H1 (cell line): ENCODE results near the gene GALNT1. TPM values are rescaled to one million over a fixed set of nuclear protein-coding genes. Genes with fewer than 3 reads are reported as not detected.

Experiments used
- CTCF ChIA-PET: fragments of 300-600 bp; sonication (Branson Sonifier 250); formaldehyde crosslinking; loops from one replicate; lab custom pipeline; 2021; ENCODE audit not compliant: partially characterized antibody; lab: Charles Lee
- POLR2A ChIA-PET: fragments of 300-600 bp; sonication (Branson Sonifier 250); formaldehyde crosslinking; loops from one replicate; lab custom pipeline; 2021; ENCODE audit warnings: inconsistent platforms; ENCODE audit not compliant: partially characterized antibody; lab: Charles Lee
- DNase-seq, 2 experiments: peaks; one replicate each; pipeline versions ENCODE4 v3.0.0 to v3.0.0-alpha.2; 2010 to 2022; ENCODE audit warnings: low spot score in 2 of 2, low read depth in 1 of 2, mixed read lengths in 1 of 2
- FAIRE-seq: peaks from 2 replicates; lab custom pipeline; 2011; peaks lifted over from hg19 to GRCh38; lab: Jason Lieb, UNC
- H2AFZ ChIP-seq: 2 replicates; pipeline ENCODE4 v1.8.1; 2012; ENCODE audit warnings: low read length, inconsistent platforms
- H2AK5ac ChIP-seq: 2 replicates; pipeline ENCODE4 v1.6.1; 2013; ENCODE audit warnings: low read depth, low read length
- H2BK120ac ChIP-seq: replicated peaks from 2 replicates; pipeline ENCODE3; 2013; ENCODE audit warnings: low read depth, low read length, inconsistent platforms
- H2BK12ac ChIP-seq: 2 replicates; pipeline ENCODE4 v1.6.1; 2013; ENCODE audit warnings: low read depth, low read length
- H2BK15ac ChIP-seq: 2 replicates; pipeline ENCODE4 v1.6.1; 2013; ENCODE audit warnings: low read length
- H2BK20ac ChIP-seq: 2 replicates; pipeline ENCODE4 v1.6.1; 2013; ENCODE audit warnings: low read length
- H2BK5ac ChIP-seq: 2 replicates; pipeline ENCODE4 v1.6.1; 2013; ENCODE audit warnings: low read depth, low read length
- H3K14ac ChIP-seq: 2 replicates; pipeline ENCODE4 v1.6.1; 2013; ENCODE audit warnings: inconsistent platforms; ENCODE audit not compliant: insufficient read length
- H3K18ac ChIP-seq: 2 replicates; pipeline ENCODE4 v1.6.1; 2013; ENCODE audit warnings: low read length; ENCODE audit errors: extremely low read depth
- H3K23ac ChIP-seq: 2 replicates; pipeline ENCODE4 v1.6.1; 2013; ENCODE audit warnings: inconsistent platforms; ENCODE audit not compliant: insufficient read length
- H3K23me2 ChIP-seq: 2 replicates; pipeline ENCODE4 v1.6.1; 2013; ENCODE audit warnings: low read depth, low read length
- H3K27ac ChIP-seq: 2 replicates; pipeline ENCODE4 v1.6.1; 2011; ENCODE audit warnings: low read depth, low read length, inconsistent platforms
- H3K27me3 ChIP-seq, 4 experiments: replicated peaks in 1 of 4; 1 replicate in 1 of 4; 2 replicates in 3 of 4; pipeline versions ENCODE4 v1.6.1 to v1.8.1; 2011 to 2013; ENCODE audit warnings: low read length in 3 of 4, mild to moderate bottlenecking in 3 of 4, inconsistent platforms in 2 of 4, mixed read lengths in 2 of 4, moderate library complexity in 1 of 4; ENCODE audit not compliant: control insufficient read depth in 3 of 4, insufficient read depth in 3 of 4; ENCODE audit errors: extremely low read depth in 1 of 4
- H3K36me3 ChIP-seq, 4 experiments: 2 replicates each; pipeline versions ENCODE4 v1.6.1 to v1.8.1; 2011 to 2013; ENCODE audit warnings: mild to moderate bottlenecking in 4 of 4, low read length in 3 of 4, moderate library complexity in 2 of 4, control low read depth in 1 of 4, inconsistent platforms in 1 of 4; ENCODE audit not compliant: insufficient read depth in 4 of 4, control insufficient read depth in 2 of 4
- H3K4ac ChIP-seq: replicated peaks from 2 replicates; pipeline ENCODE3; 2013; ENCODE audit warnings: low read length, low read depth, mixed read lengths, inconsistent platforms; ENCODE audit not compliant: insufficient read length
- H3K4me1 ChIP-seq, 4 experiments: replicated peaks in 1 of 4; 1 replicate in 1 of 4; 2 replicates in 3 of 4; pipeline versions ENCODE4 v1.6.1 to v1.8.1; 2011 to 2013; ENCODE audit warnings: low read length in 3 of 4, inconsistent platforms in 2 of 4, mixed read lengths in 1 of 4; ENCODE audit not compliant: insufficient read depth in 4 of 4, control insufficient read depth in 3 of 4
- H3K4me2 ChIP-seq, 2 experiments: 2 replicates each; pipeline versions ENCODE4 v1.6.1 to v1.8.1; 2011 to 2013; ENCODE audit warnings: low read depth in 2 of 2, low read length in 2 of 2, control low read depth in 1 of 2, inconsistent platforms in 1 of 2, mild to moderate bottlenecking in 1 of 2; ENCODE audit not compliant: insufficient read depth in 1 of 2
- H3K4me3 ChIP-seq, 4 experiments: fragments of 200-600, 300-600 bp in 1 of 4; sonication (generic), shearing (Covaris generic), sonication (Bioruptor Twin) in 1 of 4; 2 replicates each; pipeline versions ENCODE4 v1.5.1 to v1.8.1; 2011 to 2016; ENCODE audit warnings: low read length in 4 of 4, low read depth in 3 of 4, control low read depth in 2 of 4, inconsistent platforms in 2 of 4, mild to moderate bottlenecking in 2 of 4, mixed read lengths in 1 of 4, moderate library complexity in 1 of 4; ENCODE audit not compliant: insufficient read depth in 2 of 4; ENCODE audit errors: extremely low read depth in 1 of 4
- H3K56ac ChIP-seq: replicated peaks from 2 replicates; pipeline ENCODE3; 2013; ENCODE audit warnings: low read depth, mild to moderate bottlenecking, mixed read lengths, low read length, inconsistent platforms; ENCODE audit not compliant: insufficient read length
- H3K79me1 ChIP-seq: 2 replicates; pipeline ENCODE4 v1.6.1; 2013; ENCODE audit warnings: low read depth, low read length, control low read depth
- H3K79me2 ChIP-seq, 2 experiments: 2 replicates each; pipeline versions ENCODE4 v1.6.1 to v1.8.1; 2012 to 2013; ENCODE audit warnings: low read length in 2 of 2, mild to moderate bottlenecking in 2 of 2, inconsistent platforms in 1 of 2; ENCODE audit not compliant: insufficient read depth in 2 of 2, control insufficient read depth in 1 of 2
- H3K9ac ChIP-seq, 4 experiments: replicated peaks in 1 of 4; 1 replicate in 1 of 4; 2 replicates in 3 of 4; pipeline versions ENCODE4 v1.6.1 to v1.8.1; 2011 to 2013; ENCODE audit warnings: low read depth in 3 of 4, low read length in 3 of 4, control low read depth in 2 of 4, mild to moderate bottlenecking in 2 of 4, moderate library complexity in 2 of 4, inconsistent platforms in 1 of 4; ENCODE audit errors: extremely low read depth in 1 of 4
- H3K9me3 ChIP-seq, 2 experiments: 2 replicates each; pipeline versions ENCODE4 v1.6.1 to v1.8.1; 2012 to 2013; ENCODE audit warnings: mild to moderate bottlenecking in 2 of 2, moderate library complexity in 2 of 2, control low read depth in 1 of 2, inconsistent platforms in 1 of 2, low read depth in 1 of 2, low read length in 1 of 2, mixed read lengths in 1 of 2; ENCODE audit not compliant: insufficient read depth in 2 of 2
- H4K20me1 ChIP-seq, 2 experiments: replicated peaks in 1 of 2; 2 replicates each; pipeline versions ENCODE3 to v1.8.1; 2011 to 2013; ENCODE audit warnings: inconsistent platforms in 2 of 2, low read length in 2 of 2, mild to moderate bottlenecking in 1 of 2; ENCODE audit not compliant: insufficient read depth in 2 of 2, control insufficient read depth in 1 of 2
- H4K5ac ChIP-seq: 2 replicates; pipeline ENCODE4 v1.6.1; 2013; ENCODE audit warnings: low read length, low read depth, mixed read lengths, inconsistent platforms; ENCODE audit not compliant: insufficient read length
- H4K8ac ChIP-seq: 2 replicates; pipeline ENCODE4 v1.8.0; 2013; ENCODE audit warnings: mild to moderate bottlenecking, moderate library complexity, low read length, inconsistent platforms; ENCODE audit not compliant: insufficient read depth; ENCODE audit errors: extremely low read depth
- H4K91ac ChIP-seq: replicated peaks from 2 replicates; pipeline ENCODE3; 2013; ENCODE audit warnings: low read length, mixed read lengths, inconsistent platforms; ENCODE audit not compliant: insufficient read length
- CEBPB ChIP-seq: IDR thresholded peaks from 2 replicates; pipeline ENCODE4 v1.6.1; 2012; ENCODE audit warnings: low read depth, low read length
- CHD2 ChIP-seq: IDR thresholded peaks from 2 replicates; pipeline ENCODE4 v1.6.1; 2012; ENCODE audit warnings: low read length, improper control_type of control experiment
- YY1 ChIP-seq: IDR thresholded peaks from 2 replicates; pipeline ENCODE4 v1.6.1; 2011; ENCODE audit warnings: low read depth, mild to moderate bottlenecking, low read length
- WGBS, 2 experiments: shearing (Covaris generic) in 1 of 2; methylation state at CpG; one replicate each; pipeline versions ENCODE4 v1.1.6 to v1.1.7; 2013 to 2015; ENCODE audit warnings: low lambda C conversion rate in 2 of 2, mixed read lengths in 2 of 2, inconsistent platforms in 1 of 2, low coverage in 1 of 2, missing lambda C conversion rate in 1 of 2; ENCODE audit not compliant: insufficient replicate concordance in 2 of 2, insufficient coverage in 1 of 2, insufficient read length in 1 of 2; ENCODE audit errors: extremely low coverage in 1 of 2, missing lambda C conversion rate in 1 of 2; 5-methylcytosine and 5-hydroxymethylcytosine counted together
- polyA plus RNA-seq, 7 experiments: library from polyadenylated mRNA; depleted of rRNA in 3 of 7; stranded (reverse) in 5 of 7; unstranded in 2 of 7; fragments of >200 nt in 5 of 7; fragments of 200-250 nt in 2 of 7; gene quantifications; 1 replicate in 5 of 7; 2 replicates in 1 of 7; 4 replicates in 1 of 7; pipeline versions ENCODE4 v1.2.1 to v1.2.3, GENCODE V29; 2011 to 2013; ENCODE audit warnings: missing spikeins in 2 of 7, mixed read lengths in 2 of 7
- total RNA-seq: library from RNA; stranded (reverse); fragmentation: NEBNext Ultra II Directional; extraction: Animal tissue kit (Norgen Biotek cat#: 25700); gene quantifications from 2 replicates; pipeline ENCODE4 v1.2.1, GENCODE V29; 2021

The GALNT1 gene
- total and polyA plus RNA-seq, 2 of the 8 experiments (the other 6 are each of a cell fraction or from before 2014, with no cell fraction given) = 22.4 to 101 TPM

DNA sequence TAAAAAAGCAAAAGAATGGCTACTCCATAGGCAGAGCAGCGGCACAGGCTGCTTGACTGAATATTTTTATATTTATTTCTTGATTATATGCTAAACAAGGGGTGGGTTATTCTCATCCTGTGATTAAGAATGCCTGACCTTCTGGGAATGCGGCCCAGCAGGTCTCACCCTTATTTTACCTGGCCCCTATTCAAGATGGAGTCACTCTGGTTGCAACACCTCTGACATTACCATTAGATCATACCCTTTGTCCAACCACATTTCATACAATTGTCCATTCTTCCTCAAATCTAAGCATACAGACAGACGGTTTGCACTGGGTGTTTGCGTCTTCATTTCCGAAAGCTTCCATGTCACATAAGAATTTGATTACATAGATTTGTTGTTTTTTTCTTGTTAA lies 168.2 kb downstream of the GALNT1 start:
- H3K4me2 ChIP-seq = no peak overlapping the region
- no peak overlapping the region for H4K91ac ChIP-seq
- H3K79me2 ChIP-seq = no peaks in the 10 kb centered on the region
- no peak overlapping the region for H3K18ac ChIP-seq
- H2BK12ac ChIP-seq = no peak overlapping the region
- no peak overlapping the region for H2BK120ac ChIP-seq
- H3K4ac ChIP-seq = no peak overlapping the region
- no peak for DNase-seq
- no peak overlapping the region for H3K27ac ChIP-seq
- H3K23me2 ChIP-seq = no peaks in the 10 kb centered on the region
- H3K4me3 ChIP-seq = no peak overlapping the region
- no peak overlapping the region for H4K5ac ChIP-seq
- peaks cover 2 to 14% (median 4%) of the 10 kb centered on the region in 4 experiments; a peak in 5 of 7 replicates for H3K4me1 ChIP-seq
- H4K8ac ChIP-seq = no peak overlapping the region
- CTCF ChIA-PET = interaction anchor here (1.8 kb wide), 1 partner anchor 201 kb away, joined by 5 read pairs; no protein-coding TSS in a partner anchor
- H3K9me3 ChIP-seq = no peaks in the 10 kb centered on the region
- H3K9ac ChIP-seq = no peak overlapping the region
- no peaks in the 10 kb centered on the region for H3K27me3 ChIP-seq
- H2AFZ ChIP-seq = no peak overlapping the region
- no peak overlapping the region for H3K14ac ChIP-seq
- H2BK5ac ChIP-seq = no peak overlapping the region
- no peaks in the 10 kb centered on the region for H3K79me1 ChIP-seq
- no peak overlapping the region for H3K23ac ChIP-seq
- no peak overlapping the region for H2AK5ac ChIP-seq
- no peak overlapping the region for H2BK15ac ChIP-seq
- no peak for FAIRE-seq
- H3K56ac ChIP-seq = no peak overlapping the region
- H4K20me1 ChIP-seq = no peaks in the 10 kb centered on the region
- WGBS, 2 experiments = 95% methylated on average over 5 of the region's 5 CpGs; no CpG with 5 or more reads in 1 of the 2 experiments
- TF ChIP-seq CEBPB = no peak
- no peak for TF ChIP-seq YY1
- TF ChIP-seq CHD2 = no peak
- TF ChIP-seq, all 59 proteins: peak for 0
- Histone ChIP-seq H3K36me3 (no peaks in the 10 kb centered on the region), H2BK20ac (no peak overlapping the region)
- POLR2A ChIA-PET = no interaction called here
